ENCODE data around the gene MRPL49.
"Not testable (repeated sequence)": the region's sequence is repeated elsewhere in the genome, so short reads cannot be mapped to it uniquely, and the experiment has no call there.

The MRPL49 gene

DNA sequence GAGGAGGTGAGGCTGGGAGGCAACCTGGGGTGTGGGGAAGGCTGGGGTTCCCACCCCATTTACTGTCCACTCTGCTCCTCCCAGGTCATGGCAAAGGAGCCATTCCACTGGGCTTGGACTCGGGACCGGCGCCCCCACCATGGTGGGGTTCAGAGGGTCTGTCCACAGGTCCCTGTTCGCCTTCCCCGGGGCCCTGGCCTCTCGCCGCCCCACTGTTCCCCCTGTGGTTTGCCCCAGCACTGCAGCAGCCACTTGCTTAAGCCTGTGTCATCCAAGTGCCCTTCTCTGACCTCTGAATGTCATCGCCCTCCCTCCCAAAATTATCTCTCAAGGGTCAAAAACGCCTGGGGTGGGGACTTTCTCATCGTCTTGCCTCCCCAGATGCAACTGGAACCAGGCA, 50.5 kb downstream of the MRPL49 start:
- no peak for DNase-seq

DNA sequence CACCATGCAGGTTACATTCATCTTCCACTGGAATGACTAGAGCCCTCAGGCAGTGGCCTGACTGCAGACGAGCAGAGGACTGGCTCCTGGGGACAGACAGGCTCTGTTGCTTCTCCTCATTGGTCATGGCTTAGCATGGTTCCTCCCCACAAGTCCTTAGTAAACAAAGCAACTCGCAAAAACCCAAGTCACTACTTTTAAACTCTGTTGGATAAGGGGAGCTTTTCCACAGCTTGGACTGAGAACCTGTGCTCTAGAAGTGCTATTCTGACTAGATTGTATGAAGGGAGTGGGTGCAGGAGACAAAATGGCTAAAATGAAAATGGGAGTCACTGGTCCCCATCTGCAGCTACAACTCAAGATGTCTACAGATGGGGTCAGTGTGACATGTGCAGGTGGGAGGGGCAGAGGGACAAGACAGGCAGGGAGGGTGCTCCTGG, 52.5 kb downstream of the MRPL49 start:
- not testable (repeated sequence) for DNase-seq
